Stomach (tissue), 19 donors: ENCODE measurements around the gene TXNIP. TPM values are rescaled to one million over a fixed set of nuclear protein-coding genes. Genes with fewer than 3 reads are reported as not detected.

Experiments used
- DNase-seq, 2 donors: peaks; one replicate each; pipeline versions ENCODE4 v3.0.0 to v3.0.0-alpha.2; 2013 to 2019
- H3K27ac ChIP-seq, 5 donors: fragments of 200-600 bp in 4 of 5; sonication (generic) in 4 of 5; one replicate each; pipeline ENCODE4 v1.5.1; 2013 to 2019; ENCODE audit warnings: mild to moderate bottlenecking in 1 of 5, moderate library complexity in 1 of 5
- H3K27me3 ChIP-seq, 3 donors: fragments of 200-600 bp; sonication (generic); one replicate each; pipeline ENCODE4 v1.5.1; 2017 to 2019; ENCODE audit warnings: mixed run types in 1 of 3
- H3K36me3 ChIP-seq, 4 donors: fragments of 200-600 bp; sonication (generic); 1 replicate in 3 of 4; 2 replicates in 1 of 4; pipeline ENCODE4 v1.5.1; 2016 to 2019
- H3K4me1 ChIP-seq, 4 donors: fragments of 200-600 bp; sonication (generic); one replicate each; pipeline ENCODE4 v1.5.1; 2016 to 2019
- H3K4me3 ChIP-seq, 4 donors: fragments of 200-600 bp; sonication (generic) in 3 of 4; one replicate each; pipeline ENCODE4 v1.5.1; 2016 to 2019; ENCODE audit warnings: mild to moderate bottlenecking in 1 of 4
- H3K9me3 ChIP-seq, 4 donors: fragments of 200-600 bp; sonication (generic); one replicate each; pipeline ENCODE4 v1.5.1; 2016 to 2019
- CTCF ChIP-seq, 7 experiments: fragments of 450-650 bp in 4 of 7; fragments of 200-600 bp in 3 of 7; sonication (generic) in 3 of 7; IDR thresholded peaks; one replicate each; pipeline ENCODE4 v1.5.1; 2016 to 2019; ENCODE audit warnings: antibody characterized with exemption in 7 of 7, control low read depth in 2 of 7, mild to moderate bottlenecking in 1 of 7
- EP300 ChIP-seq: sonication (generic); formaldehyde crosslinking; IDR thresholded peaks from one replicate; pipeline ENCODE4 v1.6.1; 2017; ENCODE audit warnings: antibody characterized with exemption
- POLR2A ChIP-seq, 4 donors: fragments of 450-650 bp; IDR thresholded peaks; one replicate each; pipeline ENCODE4 v1.6.1; 2016; ENCODE audit warnings: antibody characterized with exemption in 4 of 4, control low read depth in 2 of 4, mild to moderate bottlenecking in 1 of 4, moderate library complexity in 1 of 4
- POLR2AphosphoS5 ChIP-seq, 3 donors: sonication (generic); formaldehyde crosslinking; IDR thresholded peaks; one replicate each; pipeline ENCODE4 v1.6.1; 2016; ENCODE audit warnings: antibody characterized with exemption in 3 of 3
- whole genome bisulfite sequencing, 5 donors: extraction: QIAGEN DNeasy Blood & Tissue Kit in 3 of 5; methylation state at CpG; one replicate each; pipeline versions ENCODE4 v1.1.5 to v1.1.7; 2013 to 2018; 5-methylcytosine and 5-hydroxymethylcytosine counted together
- intact Hi-C: fragments of 100-400 bp; cut with DNase I; formaldehyde crosslinking; loops from one replicate; pipeline ENCODE4 v1.15.1; 2023; ENCODE audit warnings: low total_unique reads
- long read RNA-seq, 10 donors: transcript quantifications; one replicate each; lab custom pipeline, GENCODE V29; 2026
- polyA plus RNA-seq, 3 donors: library from polyadenylated mRNA; stranded (reverse); fragments of 200-250 nt; gene quantifications; one replicate each; pipeline ENCODE4 v1.2.3, GENCODE V29; 2013
- total RNA-seq, 5 donors: library from RNA; depleted of rRNA; stranded (reverse); fragments of >200 nt; gene quantifications; one replicate each; pipeline versions ENCODE4 v1.1.0 to v1.2.3, GENCODE V29; 2014 to 2016
- donor health status: healthy with polysubstance abuse.
- donor health status: Bipolar disorder and iron deficiency.
- donor health status: healthy.

The TXNIP gene, protein sequence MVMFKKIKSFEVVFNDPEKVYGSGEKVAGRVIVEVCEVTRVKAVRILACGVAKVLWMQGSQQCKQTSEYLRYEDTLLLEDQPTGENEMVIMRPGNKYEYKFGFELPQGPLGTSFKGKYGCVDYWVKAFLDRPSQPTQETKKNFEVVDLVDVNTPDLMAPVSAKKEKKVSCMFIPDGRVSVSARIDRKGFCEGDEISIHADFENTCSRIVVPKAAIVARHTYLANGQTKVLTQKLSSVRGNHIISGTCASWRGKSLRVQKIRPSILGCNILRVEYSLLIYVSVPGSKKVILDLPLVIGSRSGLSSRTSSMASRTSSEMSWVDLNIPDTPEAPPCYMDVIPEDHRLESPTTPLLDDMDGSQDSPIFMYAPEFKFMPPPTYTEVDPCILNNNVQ
- total RNA-seq (1,000 to 10,000 TPM in 3 of 5 donors, 100 to 1,000 TPM in 2; 204 to 3,386 (median 1,054) TPM), polyA plus RNA-seq (100 to 1,000 TPM; 217 to 613 (median 334) TPM)
- long read RNA-seq, donor 1, transcript TXNIP-202 (2 exons, 509 nt) = minor isoform, 8 of 124 reads
- long read RNA-seq, donor 1, transcript TXNIP-204 (8 exons, 2,926 nt) = major isoform, 51 of 124 reads
- long read RNA-seq, donor 1, partial matches to known transcripts = 63 of 124 reads
- long read RNA-seq, donor 1, other reads (novel, unspliced or antisense) = 0 of 124 reads
- long read RNA-seq, donor 2, transcript TXNIP-204 (8 exons, 2,926 nt) = major isoform, 55 of 81 reads
- long read RNA-seq, donor 2, partial matches to known transcripts = 25 of 81 reads
- long read RNA-seq, donor 2, other reads (novel, unspliced or antisense) = 0 of 81 reads
- long read RNA-seq, donor 3, transcript TXNIP-204 (8 exons, 2,926 nt) = major isoform, 50 of 93 reads
- long read RNA-seq, donor 3, partial matches to known transcripts = 34 of 93 reads
- long read RNA-seq, donor 3, other reads (novel, unspliced or antisense) = 7 of 93 reads
- long read RNA-seq, donor 4, transcript TXNIP-204 (8 exons, 2,926 nt) = major isoform, 6 of 12 reads
- long read RNA-seq, donor 4, partial matches to known transcripts = 5 of 12 reads
- long read RNA-seq, donor 4, other reads (novel, unspliced or antisense) = 0 of 12 reads
- long read RNA-seq, donor 5, transcript TXNIP-204 (8 exons, 2,926 nt) = major isoform, 71 of 218 reads
- long read RNA-seq, donor 5, partial matches to known transcripts = 136 of 218 reads
- long read RNA-seq, donor 5, other reads (novel, unspliced or antisense) = 7 of 218 reads
- long read RNA-seq, donor 6 = 0 reads
- long read RNA-seq, donor 7, transcript TXNIP-202 (2 exons, 509 nt) = minor isoform, 5 of 257 reads
- long read RNA-seq, donor 7, transcript TXNIP-204 (8 exons, 2,926 nt) = major isoform, 83 of 257 reads
- long read RNA-seq, donor 7, partial matches to known transcripts = 151 of 257 reads
- long read RNA-seq, donor 7, other reads (novel, unspliced or antisense) = 17 of 257 reads
- long read RNA-seq, donor 8, transcript TXNIP-204 (8 exons, 2,926 nt) = major isoform, 106 of 272 reads
- long read RNA-seq, donor 8, transcript TXNIP-201 (7 exons, 1,225 nt) = minor isoform, 5 of 272 reads
- long read RNA-seq, donor 8, partial matches to known transcripts = 149 of 272 reads
- long read RNA-seq, donor 8, other reads (novel, unspliced or antisense) = 9 of 272 reads
- long read RNA-seq, donor 9, transcript TXNIP-202 (2 exons, 509 nt) = minor isoform, 8 of 133 reads
- long read RNA-seq, donor 9, transcript TXNIP-204 (8 exons, 2,926 nt) = major isoform, 18 of 133 reads
- long read RNA-seq, donor 9, partial matches to known transcripts = 106 of 133 reads
- long read RNA-seq, donor 9, other reads (novel, unspliced or antisense) = 0 of 133 reads
- long read RNA-seq, donor 10, transcript TXNIP-204 (8 exons, 2,926 nt) = major isoform, 59 of 87 reads
- long read RNA-seq, donor 10, partial matches to known transcripts = 24 of 87 reads
- long read RNA-seq, donor 10, other reads (novel, unspliced or antisense) = 0 of 87 reads

GRCh38 chr1:145996433-145997015 is at the start of gene TXNIP:
Gene TXNIP, minus strand, starts transcription at chr1:145996579. Its CDS starts 313 bp downstream, at chr1:145996266.
- no peak for TF ChIP-seq EP300
- no peak for TF ChIP-seq CTCF (IDR thresholded peaks at IDR 0.05)
- peak; percentile 91 to 100 (median 100) for TF ChIP-seq POLR2AphosphoS5 (IDR thresholded peaks at IDR 0.05)
- peak in 2 of 4 donors; percentile 73 to 93 for TF ChIP-seq POLR2A (IDR thresholded peaks at IDR 0.05)
- intact Hi-C loops = no loop called here
- peak; percentile 99 to 100 for DNase-seq
- 0 to 1% (median 1%) methylated on average over 30 of the region's 30 CpGs for WGBS, 5 donors
- H3K36me3 ChIP-seq = peaks cover 30 to 44% (median 36%) of the 10 kb centered on the region in 4 donors
- peak within 1 kb of the TSS; percentile 70 to 97 (median 76) for H3K4me3 ChIP-seq
- H3K9me3 ChIP-seq = no peaks in the 10 kb centered on the region
- H3K27me3 ChIP-seq = no peaks in the 10 kb centered on the region
- peak within 1 kb of the TSS; percentile 93 to 100 (median 98) for H3K27ac ChIP-seq
- peaks cover 44 to 59% (median 52%) of the 10 kb centered on the region in 4 donors for H3K4me1 ChIP-seq

- Histone ChIP-seq H3K27me3 (no peaks in the 10 kb centered on the region), H3K27ac (peak overlapping the region; percentile 40 to 97 (median 92)), H3K4me1 (peaks cover 13 to 46% (median 30%) of the 10 kb centered on the region in 4 donors), H3K36me3 (no peaks in the 10 kb centered on the region), H3K9me3 (no peaks in the 10 kb centered on the region), H3K4me3 (peak overlapping the region; percentile 55 to 70 (median 60))
- TF ChIP-seq CTCF (IDR thresholded peaks at IDR 0.05) (no peak), POLR2AphosphoS5 (IDR thresholded peaks at IDR 0.05) (no peak), EP300 (no peak), POLR2A (IDR thresholded peaks at IDR 0.05) (no peak)
- intact Hi-C loops = no loop called here
- WGBS, 5 donors = 59 to 67% (median 62%) methylated on average over 9 of the region's 9 CpGs
- DNase-seq = no peak
Observed at GRCh38 chr1:146039844-146040194, 43.4 kb upstream of the TXNIP start.

DNA sequence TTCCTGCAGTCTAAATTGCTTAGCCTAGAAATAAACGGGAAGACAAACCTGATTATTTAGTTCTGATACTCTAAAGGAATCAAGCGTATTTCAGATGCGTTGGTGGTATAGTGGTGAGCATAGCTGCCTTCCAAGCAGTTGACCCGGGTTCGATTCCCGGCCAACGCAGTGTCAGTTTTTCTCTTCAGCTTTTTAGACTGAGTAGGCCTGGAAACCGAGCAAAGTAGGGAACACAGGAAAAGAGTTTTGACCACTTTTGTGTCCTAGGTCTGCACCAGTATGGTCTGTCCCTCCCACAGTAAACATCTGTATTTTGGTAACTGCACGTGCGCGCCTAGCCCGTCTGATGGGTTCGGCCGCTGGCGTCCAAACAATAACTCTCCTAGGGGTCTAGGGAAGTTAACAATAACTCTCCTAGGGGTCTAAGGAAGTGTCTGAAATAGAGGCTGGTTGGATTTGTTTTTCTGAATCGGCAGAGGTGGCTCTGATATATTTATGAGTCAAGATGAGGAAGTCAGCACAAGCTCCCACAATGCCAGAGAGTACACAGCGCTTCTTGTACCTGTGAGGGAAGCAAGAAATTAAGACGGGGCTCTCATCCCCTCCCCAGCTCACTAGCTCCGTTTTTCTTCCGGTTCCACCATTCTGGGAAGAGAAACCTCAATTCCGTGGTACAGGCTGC is 40.7 kb upstream of the TXNIP start:
- peaks cover 13 to 47% (median 28%) of the 10 kb centered on the region in 4 donors for H3K4me1 ChIP-seq
- WGBS, 5 donors = 0 to 1% (median 0%) methylated on average over 21 of the region's 21 CpGs
- intact Hi-C loops = no loop called here

More for the DNA sequence above, 40.7 kb upstream of the TXNIP start:
- peak overlapping the region; percentile 55 to 70 (median 60) for H3K4me3 ChIP-seq
- DNase-seq = peak; percentile 79 to 93
- TF ChIP-seq POLR2AphosphoS5 (IDR thresholded peaks at IDR 0.05) (peak; percentile 13 to 54 (median 47)), POLR2A (IDR thresholded peaks at IDR 0.05) (no peak)
- no peaks in the 10 kb centered on the region for H3K9me3 ChIP-seq
- H3K27me3 ChIP-seq = no peaks in the 10 kb centered on the region
- peak overlapping the region; percentile 85 to 97 (median 92) for H3K27ac ChIP-seq
- no peaks in the 10 kb centered on the region for H3K36me3 ChIP-seq
